Neural progenitor cell (in vitro differentiated cells): ENCODE data around the gene UNC5B. TPM values are rescaled to one million over a fixed set of nuclear protein-coding genes. Genes with fewer than 3 reads are reported as not detected.

ENCODE experiments used
- DNase-seq: peaks from one replicate; pipeline ENCODE4 v3.0.0-alpha.2; 2016; ENCODE audit warnings: low spot score
- H2AFZ ChIP-seq: fragments of 200-600 bp; sonication (generic); replicated peaks from 2 replicates; pipeline ENCODE4 v1.6.1; 2016; ENCODE audit warnings: antibody characterized with exemption
- H3F3A ChIP-seq: fragments of 200-600 bp; sonication (generic); 2 replicates; pipeline ENCODE4 v1.6.1; 2016; ENCODE audit warnings: antibody characterized with exemption, low read depth
- H3K27ac ChIP-seq: fragments of 200-600 bp; sonication (generic); 2 replicates; pipeline ENCODE4 v1.5.1; 2016; ENCODE audit warnings: mild to moderate bottlenecking
- H3K27me3 ChIP-seq: fragments of 200-600 bp; sonication (generic); 2 replicates; pipeline ENCODE4 v1.6.1; 2016; ENCODE audit warnings: mild to moderate bottlenecking, moderate library complexity
- H3K36me3 ChIP-seq: fragments of 200-600 bp; sonication (generic); 2 replicates; pipeline ENCODE4 v1.5.1; 2016
- H3K4me1 ChIP-seq: fragments of 200-600 bp; sonication (generic); 2 replicates; pipeline ENCODE4 v1.6.1; 2016; ENCODE audit warnings: mixed run types
- H3K4me2 ChIP-seq: fragments of 200-600 bp; sonication (generic); 2 replicates; pipeline ENCODE4 v1.6.1; 2016
- H3K4me3 ChIP-seq: fragments of 200-600 bp; sonication (generic); 2 replicates; pipeline ENCODE4 v1.5.1; 2016
- H3K79me2 ChIP-seq: fragments of 200-600 bp; sonication (generic); 2 replicates; pipeline ENCODE4 v1.6.1; 2016; ENCODE audit warnings: low read depth
- H3K9ac ChIP-seq: fragments of 200-600 bp; sonication (generic); 2 replicates; pipeline ENCODE4 v1.6.1; 2016
- H3K9me3 ChIP-seq: fragments of 200-600 bp; sonication (generic); 2 replicates; pipeline ENCODE4 v1.5.1; 2016; ENCODE audit warnings: low read depth
- H4K20me1 ChIP-seq: fragments of 200-600 bp; sonication (generic); 2 replicates; pipeline ENCODE4 v1.6.1; 2016; ENCODE audit warnings: low read depth
- H3K27ac Mint-ChIP-seq: 3 replicates; pipeline ENCODE4 v1.8.0; 2021; ENCODE audit warnings: mixed read lengths
- H3K27me3 Mint-ChIP-seq: 2 replicates; pipeline ENCODE4 v1.8.0; 2022; ENCODE audit warnings: low read depth, mild to moderate bottlenecking, inconsistent platforms, moderate library complexity, mixed read lengths; ENCODE audit not compliant: insufficient read depth
- H3K36me3 Mint-ChIP-seq: 3 replicates; pipeline ENCODE4 v1.8.0; 2021; ENCODE audit warnings: mixed read lengths
- H3K4me1 Mint-ChIP-seq: 3 replicates; pipeline ENCODE4 v1.8.0; 2021; ENCODE audit warnings: mixed read lengths
- H3K4me3 Mint-ChIP-seq: 3 replicates; pipeline ENCODE4 v1.8.0; 2021; ENCODE audit warnings: mild to moderate bottlenecking, moderate library complexity, mixed read lengths
- H3K9me3 Mint-ChIP-seq: 3 replicates; pipeline ENCODE4 v1.8.0; 2020; ENCODE audit warnings: mixed read lengths
- CTCF ChIP-seq: fragments of 200-600 bp; sonication (generic); IDR thresholded peaks from 2 replicates; pipeline ENCODE4 v1.5.1; 2017; ENCODE audit warnings: antibody characterized with exemption, mild to moderate bottlenecking
- EZH2 ChIP-seq: fragments of 200-600 bp; sonication (generic); IDR thresholded peaks from 2 replicates; pipeline ENCODE4 v1.6.1; 2017; ENCODE audit warnings: antibody characterized with exemption, mild to moderate bottlenecking, moderate library complexity
- EZH2phosphoT487 ChIP-seq: fragments of 200-600 bp; sonication (generic); IDR thresholded peaks from 2 replicates; pipeline ENCODE4 v1.6.1; 2017; ENCODE audit warnings: antibody characterized with exemption
- total RNA-seq: library from RNA; depleted of rRNA; stranded (reverse); fragments of >200 nt; gene quantifications from 2 replicates; pipeline ENCODE4 v1.2.3, GENCODE V29; 2015; ENCODE audit warnings: low replicate concordance

The UNC5B gene
- total RNA-seq, 1 donor from 2014 or later: 3.3 TPM

GRCh38 chr10:71231206-71231605 is 18.8 kb downstream of the UNC5B start:
- Histone ChIP-seq H3F3A (no peaks in the 10 kb centered on the region), H4K20me1 (peaks cover 7% of the 10 kb centered on the region), H3K9me3 (no peaks in the 10 kb centered on the region), H3K79me2 (no peaks in the 10 kb centered on the region), H2AFZ (no peak overlapping the region), H3K4me2 (no peak overlapping the region), H3K27me3 (no peaks in the 10 kb centered on the region), H3K4me3 (no peak overlapping the region), H3K27ac (no peak overlapping the region), H3K9ac (no peak overlapping the region), H3K36me3 (no peaks in the 10 kb centered on the region), H3K4me1 (peaks cover 22% of the 10 kb centered on the region)
- Mint-ChIP-seq H3K27ac (no peak overlapping the region), H3K9me3 (no peaks in the 10 kb centered on the region), H3K4me1 (peaks cover 38% of the 10 kb centered on the region), H3K36me3 (no peaks in the 10 kb centered on the region), H3K27me3 (peaks cover 4% of the 10 kb centered on the region), H3K4me3 (no peak overlapping the region)
- TF ChIP-seq EZH2phosphoT487 (no peak), EZH2 (no peak), CTCF (no peak)
- DNase-seq: no peak

GRCh38 chr10:71232089-71232998 is 20.0 kb downstream of the UNC5B start:
- no peaks in the 10 kb centered on the region for H3K79me2 ChIP-seq
- H3K9ac ChIP-seq: no peak overlapping the region
- no peak overlapping the region for H3K4me3 Mint-ChIP-seq
- H3K4me1 Mint-ChIP-seq: peaks cover 42% of the 10 kb centered on the region
- no peak overlapping the region for H3K27ac Mint-ChIP-seq
- no peak overlapping the region for H3K4me2 ChIP-seq
- no peaks in the 10 kb centered on the region for H3K36me3 Mint-ChIP-seq
- H3K27ac ChIP-seq: no peak overlapping the region
- no peak overlapping the region for H3K4me3 ChIP-seq
- peaks cover 4% of the 10 kb centered on the region for H3K27me3 Mint-ChIP-seq
- H2AFZ ChIP-seq: no peak overlapping the region
- DNase-seq: no peak
- no peaks in the 10 kb centered on the region for H3K27me3 ChIP-seq
- H3K9me3 Mint-ChIP-seq: no peaks in the 10 kb centered on the region
- no peaks in the 10 kb centered on the region for H3F3A ChIP-seq
- no peaks in the 10 kb centered on the region for H3K36me3 ChIP-seq
- TF ChIP-seq CTCF (no peak), EZH2 (no peak), EZH2phosphoT487 (no peak)
- peaks cover 26% of the 10 kb centered on the region for H3K4me1 ChIP-seq
- H3K9me3 ChIP-seq: no peaks in the 10 kb centered on the region
- peaks cover 7% of the 10 kb centered on the region for H4K20me1 ChIP-seq

DNA sequence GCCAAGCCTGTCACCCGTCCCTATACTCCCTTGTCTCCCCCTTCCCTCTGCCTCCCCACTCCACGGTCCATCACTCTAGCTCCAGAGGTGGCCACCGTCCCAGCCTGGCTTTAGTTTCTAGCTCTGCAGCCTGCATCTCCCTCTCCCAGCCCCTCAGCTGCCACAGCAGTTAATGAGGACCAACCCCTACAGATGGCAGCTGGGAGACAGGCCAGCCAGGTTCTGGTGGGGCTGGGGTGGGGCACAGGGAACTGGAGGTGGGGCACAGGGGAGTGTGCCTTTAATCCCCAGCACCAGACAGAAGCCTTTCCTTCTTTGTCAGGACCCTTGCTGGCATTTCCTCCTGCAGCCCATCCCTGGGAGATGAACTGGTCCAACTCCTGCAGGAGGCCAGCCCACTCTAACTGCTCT is 21.1 kb downstream of the UNC5B start:
- Mint-ChIP-seq H3K36me3 (no peaks in the 10 kb centered on the region), H3K4me3 (no peak overlapping the region), H3K27ac (no peak overlapping the region), H3K9me3 (no peaks in the 10 kb centered on the region), H3K27me3 (peaks cover 4% of the 10 kb centered on the region), H3K4me1 (peaks cover 48% of the 10 kb centered on the region)
- Histone ChIP-seq H3K9me3 (no peaks in the 10 kb centered on the region), H3K4me1 (peaks cover 26% of the 10 kb centered on the region), H3K27ac (no peak overlapping the region), H3K79me2 (no peaks in the 10 kb centered on the region), H3K4me2 (no peak overlapping the region), H4K20me1 (peaks cover 6% of the 10 kb centered on the region), H3K27me3 (no peaks in the 10 kb centered on the region), H3F3A (no peaks in the 10 kb centered on the region), H3K9ac (no peak overlapping the region), H3K36me3 (no peaks in the 10 kb centered on the region), H3K4me3 (no peak overlapping the region), H2AFZ (no peak overlapping the region)
- no peak for DNase-seq
- TF ChIP-seq EZH2: no peak
- no peak for TF ChIP-seq CTCF
- no peak for TF ChIP-seq EZH2phosphoT487
